Sigmoid colon (tissue), 4 donors: Measurements from ENCODE around the gene RIMS1.

Experiments used
- CTCF ChIP-seq, 4 experiments: fragments of 450-650 bp in 3 of 4; fragments of 200-600 bp in 1 of 4; IDR thresholded peaks; one replicate each; pipeline ENCODE4 v1.5.1; 2016 to 2019; ENCODE audit warnings: antibody characterized with exemption in 4 of 4, mild to moderate bottlenecking in 3 of 4, moderate library complexity in 2 of 4
- POLR2AphosphoS5 ChIP-seq, 4 donors: sonication (generic); formaldehyde crosslinking; IDR thresholded peaks; one replicate each; pipeline ENCODE4 v1.6.1; 2017; ENCODE audit warnings: antibody characterized with exemption in 4 of 4

- no peak for TF ChIP-seq POLR2AphosphoS5 (IDR thresholded peaks at IDR 0.05)
- TF ChIP-seq CTCF (IDR thresholded peaks at IDR 0.05): no peak
These were observed 6.3 kb downstream of the RIMS1 start for GRCh38 chr6:71892641-71893040.
